Hepatocyte (in vitro differentiated cells): ENCODE results near the gene CEP135.

Experiments used
- EZH2 ChIP-seq: fragments of 200-600 bp; sonication (generic); IDR thresholded peaks from 2 replicates; pipeline ENCODE4 v1.6.1; 2016; ENCODE audit warnings: antibody characterized with exemption, mild to moderate bottlenecking, borderline replicate concordance
- TF ChIP-seq, protein P1 (sequence below): fragments of 200-600 bp; sonication (generic); IDR thresholded peaks from 2 replicates; pipeline ENCODE4 v1.5.1; 2016; ENCODE audit warnings: antibody characterized with exemption, mild to moderate bottlenecking; ENCODE audit not compliant: poor library complexity

DNA sequence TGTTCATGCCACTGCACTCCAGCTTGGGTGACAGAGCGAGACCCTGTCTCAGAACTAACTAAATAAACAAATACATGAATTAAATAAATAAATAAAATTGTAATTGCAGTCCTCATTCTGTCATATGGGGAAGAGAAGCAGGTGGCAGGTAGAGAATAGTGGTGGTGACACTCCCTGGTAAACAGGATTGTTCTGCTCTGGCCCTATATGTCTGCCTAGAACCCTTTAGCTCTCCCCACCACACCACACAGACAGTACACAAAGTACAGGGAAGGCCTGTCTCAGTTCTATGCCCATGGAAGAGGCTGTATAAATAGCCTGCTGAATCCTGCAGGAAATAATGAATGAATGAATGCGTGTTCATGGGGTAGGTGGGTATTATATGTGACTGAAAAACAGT, 117.7 kb downstream of the CEP135 start:
- TF ChIP-seq, protein P1, sequence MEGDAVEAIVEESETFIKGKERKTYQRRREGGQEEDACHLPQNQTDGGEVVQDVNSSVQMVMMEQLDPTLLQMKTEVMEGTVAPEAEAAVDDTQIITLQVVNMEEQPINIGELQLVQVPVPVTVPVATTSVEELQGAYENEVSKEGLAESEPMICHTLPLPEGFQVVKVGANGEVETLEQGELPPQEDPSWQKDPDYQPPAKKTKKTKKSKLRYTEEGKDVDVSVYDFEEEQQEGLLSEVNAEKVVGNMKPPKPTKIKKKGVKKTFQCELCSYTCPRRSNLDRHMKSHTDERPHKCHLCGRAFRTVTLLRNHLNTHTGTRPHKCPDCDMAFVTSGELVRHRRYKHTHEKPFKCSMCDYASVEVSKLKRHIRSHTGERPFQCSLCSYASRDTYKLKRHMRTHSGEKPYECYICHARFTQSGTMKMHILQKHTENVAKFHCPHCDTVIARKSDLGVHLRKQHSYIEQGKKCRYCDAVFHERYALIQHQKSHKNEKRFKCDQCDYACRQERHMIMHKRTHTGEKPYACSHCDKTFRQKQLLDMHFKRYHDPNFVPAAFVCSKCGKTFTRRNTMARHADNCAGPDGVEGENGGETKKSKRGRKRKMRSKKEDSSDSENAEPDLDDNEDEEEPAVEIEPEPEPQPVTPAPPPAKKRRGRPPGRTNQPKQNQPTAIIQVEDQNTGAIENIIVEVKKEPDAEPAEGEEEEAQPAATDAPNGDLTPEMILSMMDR = no peak
- TF ChIP-seq EZH2 = no peak
